Astrocyte of the cerebellum (primary cell): ENCODE measurements around the gene STK17A.
A peak's percentile ranks its signal among the peaks of the same experiment; 100 is the strongest.

Experiments
- DNase-seq: peaks from one replicate; pipeline ENCODE4 v3.0.0-alpha.2; 2011; ENCODE audit warnings: low read depth
- H3K4me3 ChIP-seq: 2 replicates; pipeline ENCODE4 v1.5.1; 2011; ENCODE audit warnings: mild to moderate bottlenecking, low read depth, low read length, moderate library complexity
- in situ Hi-C: cut with HindIII; loops from 2 replicates; pipeline ENCODE4 v1.10.0; 2017; ENCODE audit warnings: low sequenced_read_pairs
- TF ChIP-seq, protein P1 (sequence below): IDR thresholded peaks from 2 replicates; pipeline ENCODE4 v1.5.1; 2012; ENCODE audit warnings: low read length, low read depth, moderate library complexity, mild to moderate bottlenecking; ENCODE audit errors: missing control alignments

STK17A gene

GRCh38 chr7:43628431-43628830 is 45.5 kb downstream of the STK17A start:
- H3K4me3 ChIP-seq: no peak overlapping the region
- TF ChIP-seq, protein P1, sequence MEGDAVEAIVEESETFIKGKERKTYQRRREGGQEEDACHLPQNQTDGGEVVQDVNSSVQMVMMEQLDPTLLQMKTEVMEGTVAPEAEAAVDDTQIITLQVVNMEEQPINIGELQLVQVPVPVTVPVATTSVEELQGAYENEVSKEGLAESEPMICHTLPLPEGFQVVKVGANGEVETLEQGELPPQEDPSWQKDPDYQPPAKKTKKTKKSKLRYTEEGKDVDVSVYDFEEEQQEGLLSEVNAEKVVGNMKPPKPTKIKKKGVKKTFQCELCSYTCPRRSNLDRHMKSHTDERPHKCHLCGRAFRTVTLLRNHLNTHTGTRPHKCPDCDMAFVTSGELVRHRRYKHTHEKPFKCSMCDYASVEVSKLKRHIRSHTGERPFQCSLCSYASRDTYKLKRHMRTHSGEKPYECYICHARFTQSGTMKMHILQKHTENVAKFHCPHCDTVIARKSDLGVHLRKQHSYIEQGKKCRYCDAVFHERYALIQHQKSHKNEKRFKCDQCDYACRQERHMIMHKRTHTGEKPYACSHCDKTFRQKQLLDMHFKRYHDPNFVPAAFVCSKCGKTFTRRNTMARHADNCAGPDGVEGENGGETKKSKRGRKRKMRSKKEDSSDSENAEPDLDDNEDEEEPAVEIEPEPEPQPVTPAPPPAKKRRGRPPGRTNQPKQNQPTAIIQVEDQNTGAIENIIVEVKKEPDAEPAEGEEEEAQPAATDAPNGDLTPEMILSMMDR: no peak
- DNase-seq: no peak
- in situ Hi-C loops: no loop called here

DNA sequence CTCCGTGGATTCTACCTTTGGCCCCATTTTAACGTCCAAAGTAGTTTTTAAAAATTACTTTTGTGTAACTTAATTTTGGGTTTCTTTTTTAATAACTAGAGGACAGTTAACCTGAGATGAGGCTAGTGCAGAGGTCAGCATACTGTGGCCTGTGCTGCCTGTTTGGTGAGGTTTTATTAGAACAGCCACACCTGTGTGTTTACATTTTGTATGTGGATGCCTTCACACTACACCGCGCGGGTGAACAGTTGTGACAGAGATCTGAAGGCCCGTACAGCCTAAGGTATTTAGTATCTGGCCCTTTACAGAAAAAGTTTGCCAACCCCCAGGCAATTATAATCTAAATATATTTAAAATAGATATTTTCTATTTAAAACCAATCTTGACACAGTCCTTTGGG is 46.9 kb downstream of the STK17A start:
- no peak for DNase-seq
- in situ Hi-C loops: no loop called here
- TF ChIP-seq, protein P1: no peak
- H3K4me3 ChIP-seq: no peak overlapping the region

DNA sequence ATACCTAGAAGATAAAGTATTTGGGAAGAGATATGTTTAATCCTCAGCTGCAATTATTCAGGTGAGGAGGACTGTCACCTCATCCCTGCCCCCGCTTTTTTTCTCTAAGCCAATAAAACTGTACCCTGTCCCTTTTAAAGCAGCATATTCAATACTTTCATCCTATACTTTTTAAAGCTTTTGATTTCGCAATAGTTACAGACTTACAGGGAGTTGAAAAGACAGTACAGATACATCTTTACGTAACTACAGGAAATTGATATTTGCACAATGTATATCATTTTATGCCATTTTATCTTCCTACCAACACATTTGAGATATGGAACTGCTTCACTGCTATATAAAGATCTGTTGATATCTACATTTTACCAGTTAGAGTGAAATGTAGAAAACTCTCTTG is 47.6 kb downstream of the STK17A start:
- no peak overlapping the region for H3K4me3 ChIP-seq
- TF ChIP-seq, protein P1: no peak
- no peak for DNase-seq
- in situ Hi-C loops: no loop called here

GRCh38 chr7:43631559-43631958 is 48.7 kb downstream of the STK17A start:
- in situ Hi-C loops: no loop called here
- TF ChIP-seq, protein P1: no peak
- no peak for DNase-seq
- H3K4me3 ChIP-seq: no peak overlapping the region

DNA sequence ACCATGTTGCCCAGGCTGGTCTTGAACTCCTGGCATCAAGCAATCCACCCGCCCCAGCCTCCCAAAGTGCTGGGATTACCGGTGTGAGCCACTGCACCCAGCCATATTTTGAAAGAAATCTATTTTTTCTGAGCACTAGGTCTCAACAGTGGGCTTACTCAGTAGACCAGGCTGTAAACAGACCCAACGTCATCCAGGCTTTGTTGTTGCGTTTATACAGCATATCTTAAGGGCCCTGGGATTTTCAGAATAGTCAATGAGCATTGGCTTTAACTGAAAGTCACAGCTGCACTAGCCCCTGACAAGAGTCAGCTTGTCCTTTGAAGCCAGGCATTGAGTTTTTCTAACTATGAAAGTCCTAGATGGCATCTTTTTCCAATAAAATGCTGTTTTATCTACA is 49.8 kb downstream of the STK17A start:
- TF ChIP-seq, protein P1: no peak
- no peak for DNase-seq
- no peak overlapping the region for H3K4me3 ChIP-seq
- in situ Hi-C loops: no loop called here

DNA sequence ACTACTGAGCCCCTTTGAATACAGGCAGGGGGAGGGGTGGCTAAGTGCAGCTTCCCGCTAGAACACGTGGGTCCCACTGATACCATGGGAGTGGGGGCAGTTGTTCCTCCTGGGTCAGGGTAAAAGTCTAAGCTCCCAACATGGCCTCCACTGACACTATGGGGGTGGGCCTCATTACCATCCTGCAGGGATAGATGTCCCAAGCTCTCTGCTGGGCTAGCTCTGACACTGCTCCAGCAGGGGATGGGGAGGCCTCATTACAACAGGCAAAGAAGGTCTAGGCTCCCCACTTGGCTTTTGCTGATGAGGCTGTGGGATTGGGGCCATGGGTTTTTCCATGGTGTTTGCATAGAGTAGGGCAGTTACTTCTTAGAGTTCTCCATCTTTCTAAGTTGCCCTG is 51.5 kb downstream of the STK17A start:
- DNase-seq: no peak
- in situ Hi-C loops: no loop called here
- TF ChIP-seq, protein P1: no peak
- no peak overlapping the region for H3K4me3 ChIP-seq

- H3K4me3 ChIP-seq: no peak overlapping the region
- peak; percentile 45 for DNase-seq
- TF ChIP-seq, protein P1: no peak
- in situ Hi-C loops: no loop called here
Measured at GRCh38 chr7:43636093-43636492, 53.2 kb downstream of the STK17A start.
